CD14-positive monocyte (primary cell): ENCODE results near the gene PGLYRP2. TPM values are rescaled to one million over a fixed set of nuclear protein-coding genes. Genes with fewer than 3 reads are reported as not detected.

Source experiments
- DNase-seq, 3 donors: peaks; one replicate each; pipeline ENCODE4 v3.0.0-alpha.2; 2011 to 2022
- H2AFZ ChIP-seq: 2 replicates; pipeline ENCODE4 v1.6.0; 2012; ENCODE audit warnings: mild to moderate bottlenecking, low read depth, low read length, inconsistent platforms; ENCODE audit not compliant: insufficient read depth, poor library complexity, severe bottlenecking
- H3K27ac ChIP-seq, 2 donors: 1 replicate in 1 of 2; 2 replicates in 1 of 2; pipeline ENCODE4 v1.5.1; 2012 to 2013; ENCODE audit warnings: low read length in 2 of 2, control low read depth in 1 of 2, inconsistent platforms in 1 of 2, low read depth in 1 of 2, mild to moderate bottlenecking in 1 of 2
- H3K27me3 ChIP-seq, 2 donors: one replicate each; pipeline versions ENCODE4 v1.6.0 to v1.6.1; 2011 to 2013; ENCODE audit warnings: low read length in 2 of 2; ENCODE audit not compliant: control insufficient read depth in 2 of 2, insufficient read depth in 2 of 2
- H3K36me3 ChIP-seq, 2 donors: replicated peaks in 1 of 2; 1 replicate in 1 of 2; 2 replicates in 1 of 2; pipeline versions ENCODE4 v1.5.1 to v1.6.1; 2012 to 2013; ENCODE audit warnings: low read length in 2 of 2, control low read depth in 1 of 2, inconsistent platforms in 1 of 2, mild to moderate bottlenecking in 1 of 2; ENCODE audit not compliant: insufficient read depth in 2 of 2, control insufficient read depth in 1 of 2
- H3K4me1 ChIP-seq, 2 donors: 1 replicate in 1 of 2; 2 replicates in 1 of 2; pipeline versions ENCODE4 v1.5.1 to v1.6.1; 2012 to 2013; ENCODE audit warnings: low read length in 2 of 2, control low read depth in 1 of 2, inconsistent platforms in 1 of 2, mild to moderate bottlenecking in 1 of 2, moderate library complexity in 1 of 2; ENCODE audit not compliant: insufficient read depth in 2 of 2, control insufficient read depth in 1 of 2
- H3K4me2 ChIP-seq: replicated peaks from 2 replicates; pipeline ENCODE3; 2012; ENCODE audit warnings: low read length, moderate library complexity, mild to moderate bottlenecking; ENCODE audit not compliant: poor library complexity, severe bottlenecking; ENCODE audit errors: extremely low read depth
- H3K4me3 ChIP-seq, 3 experiments: fragments of 200-600 bp in 1 of 3; sonication (generic) in 1 of 3; replicated peaks in 1 of 3; 1 replicate in 2 of 3; 2 replicates in 1 of 3; pipeline ENCODE4 v1.5.1; 2011 to 2013; ENCODE audit warnings: low read length in 3 of 3, mild to moderate bottlenecking in 3 of 3, control low read depth in 2 of 3, low read depth in 2 of 3, inconsistent platforms in 1 of 3, moderate library complexity in 1 of 3
- H3K79me2 ChIP-seq: 2 replicates; pipeline ENCODE4 v1.6.0; 2012; ENCODE audit warnings: mild to moderate bottlenecking, control low read depth, inconsistent platforms, low read length, moderate library complexity; ENCODE audit not compliant: insufficient read depth
- H3K9ac ChIP-seq: 2 replicates; pipeline ENCODE4 v1.6.0; 2017; ENCODE audit warnings: low read length, mild to moderate bottlenecking; ENCODE audit not compliant: insufficient read depth, poor library complexity, severe bottlenecking
- H3K9me3 ChIP-seq, 2 donors: replicated peaks in 1 of 2; 1 replicate in 1 of 2; 2 replicates in 1 of 2; pipeline versions ENCODE4 v1.5.1 to v1.6.1; 2012 to 2013; ENCODE audit warnings: low read length in 2 of 2, control low read depth in 1 of 2; ENCODE audit not compliant: control insufficient read depth in 1 of 2, insufficient read depth in 1 of 2
- H4K20me1 ChIP-seq: 2 replicates; pipeline ENCODE4 v1.6.0; 2012; ENCODE audit warnings: mild to moderate bottlenecking, low read length, control low read depth, moderate library complexity; ENCODE audit not compliant: insufficient read depth
- H3K27ac Mint-ChIP-seq, 7 donors: one replicate each; pipeline ENCODE4 v1.8.0; 2020; ENCODE audit warnings: mild to moderate bottlenecking in 7 of 7, mixed read lengths in 7 of 7, moderate library complexity in 6 of 7, inconsistent platforms in 2 of 7
- H3K27me3 Mint-ChIP-seq, 3 donors: one replicate each; pipeline ENCODE4 v1.8.0; 2021 to 2022; ENCODE audit warnings: low read depth in 3 of 3, mild to moderate bottlenecking in 3 of 3, mixed read lengths in 3 of 3, moderate library complexity in 3 of 3, inconsistent platforms in 1 of 3
- H3K36me3 Mint-ChIP-seq, 2 donors: one replicate each; pipeline ENCODE4 v1.8.0; 2020; ENCODE audit warnings: mixed read lengths in 2 of 2, inconsistent platforms in 1 of 2, mild to moderate bottlenecking in 1 of 2
- H3K4me1 Mint-ChIP-seq: one replicate; pipeline ENCODE4 v1.8.0; 2020; ENCODE audit warnings: mild to moderate bottlenecking, mixed read lengths
- H3K4me3 Mint-ChIP-seq, 2 donors: one replicate each; pipeline ENCODE4 v1.8.0; 2020; ENCODE audit warnings: mild to moderate bottlenecking in 2 of 2, mixed read lengths in 2 of 2, moderate library complexity in 1 of 2
- H3K9me3 Mint-ChIP-seq, 7 donors: one replicate each; pipeline ENCODE4 v1.8.0; 2020 to 2022; ENCODE audit warnings: mixed read lengths in 7 of 7, mild to moderate bottlenecking in 6 of 7, moderate library complexity in 6 of 7, inconsistent platforms in 2 of 7
- WGBS: methylation state at CpG from one replicate; pipeline ENCODE4 v1.1.5; 2013; ENCODE audit warnings: missing lambda C conversion rate; ENCODE audit not compliant: insufficient coverage; 5-methylcytosine and 5-hydroxymethylcytosine counted together
- intact Hi-C, 2 donors: fragments of 100-400 bp; cut with micrococcal nuclease; formaldehyde crosslinking; loops; one replicate each; pipeline versions ENCODE4 v1.15.0 to v1.15.1; 2023
- polyA plus RNA-seq, 3 donors: library from polyadenylated mRNA; depleted of rRNA in 1 of 3; unstranded in 2 of 3; stranded (reverse) in 1 of 3; fragments of 300-500 nt in 2 of 3; fragments of >200 nt in 1 of 3; fragmentation: Illumina TruSeq in 2 of 3; gene quantifications; 1 replicate in 2 of 3; 2 replicates in 1 of 3; pipeline ENCODE4 v1.2.3, GENCODE V29; 2012 to 2021
- TF ChIP-seq, protein P1 (sequence below): fragments of 200-600 bp; IDR thresholded peaks from one replicate; pipeline ENCODE4 v1.8.0; 2022; ENCODE audit warnings: antibody characterized with exemption, mild to moderate bottlenecking

PGLYRP2 gene
- polyA plus RNA-seq, 3 donors: 0.03 to 0.32 (median 0.15) TPM

DNA sequence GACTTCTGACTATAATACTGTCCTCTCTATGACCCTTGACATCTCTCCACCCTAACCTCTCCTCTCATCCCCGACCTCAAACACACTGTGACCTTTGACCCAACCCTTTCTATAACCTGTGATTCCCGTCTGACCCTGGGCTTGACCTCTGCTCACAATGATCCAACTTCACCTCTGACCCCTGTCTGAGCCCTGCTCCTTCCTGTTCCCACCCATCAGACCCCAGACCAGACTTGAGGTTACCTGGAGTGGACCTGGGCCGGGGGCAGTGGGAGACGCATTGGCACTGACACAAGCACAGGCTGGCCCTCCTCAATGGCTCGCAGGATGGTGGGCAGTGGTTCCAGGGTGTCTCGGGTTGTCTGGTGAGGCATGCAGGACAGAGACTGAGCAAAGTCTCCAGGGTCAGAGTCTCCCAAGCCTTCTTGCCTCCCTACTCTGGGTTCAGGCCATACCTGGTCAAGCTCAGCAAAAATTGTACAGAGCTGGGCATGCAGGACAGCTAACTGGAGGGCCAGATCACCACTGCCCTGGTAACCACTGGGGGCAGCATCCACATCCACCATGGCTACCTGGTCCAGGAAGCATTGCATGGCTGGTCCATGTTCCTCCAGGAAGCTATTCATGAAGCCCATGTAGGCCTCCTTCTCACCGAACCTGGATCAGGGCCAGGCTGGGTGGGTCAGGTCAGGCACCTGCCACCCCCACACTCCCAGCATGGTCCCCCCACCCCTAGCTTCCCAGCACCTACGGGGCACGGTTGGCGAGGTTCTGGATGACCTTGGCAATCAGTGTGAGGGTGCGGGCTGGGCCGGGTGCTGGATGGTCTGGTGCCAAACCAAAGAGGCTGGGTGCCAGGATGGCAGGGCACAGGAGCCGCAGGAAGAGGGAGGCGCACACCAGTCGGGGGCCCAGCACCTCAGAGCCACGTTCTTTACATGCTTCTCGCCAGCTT, 25.1 kb downstream of the PGLYRP2 start:
- intact Hi-C loops: no loop called here
- Histone ChIP-seq H3K4me3 (no peak overlapping the region), H3K79me2 (no peaks in the 10 kb centered on the region), H4K20me1 (peaks cover 4% of the 10 kb centered on the region), H3K4me1 (peaks cover 6% of the 10 kb centered on the region in 2 donors), H3K9me3 (no peaks in the 10 kb centered on the region), H3K36me3 (peaks cover 49 to 66% of the 10 kb centered on the region in 2 donors), H3K9ac (no peak overlapping the region), H3K27me3 (no peaks in the 10 kb centered on the region), H3K4me2 (no peak overlapping the region), H2AFZ (no peak overlapping the region), H3K27ac (no peak overlapping the region)
- Mint-ChIP-seq H3K27me3 (peaks cover 0 to 1% (median 0%) of the 10 kb centered on the region in 3 donors), H3K4me3 (no peak overlapping the region), H3K4me1 (peaks cover 9% of the 10 kb centered on the region), H3K9me3 (peaks cover 0 to 9% (median 5%) of the 10 kb centered on the region in 7 donors), H3K27ac (peak overlapping the region in 3 of 7 donors; percentile 2 to 53 (median 26)), H3K36me3 (peaks cover 50 to 55% of the 10 kb centered on the region in 2 donors)
- TF ChIP-seq, protein P1, sequence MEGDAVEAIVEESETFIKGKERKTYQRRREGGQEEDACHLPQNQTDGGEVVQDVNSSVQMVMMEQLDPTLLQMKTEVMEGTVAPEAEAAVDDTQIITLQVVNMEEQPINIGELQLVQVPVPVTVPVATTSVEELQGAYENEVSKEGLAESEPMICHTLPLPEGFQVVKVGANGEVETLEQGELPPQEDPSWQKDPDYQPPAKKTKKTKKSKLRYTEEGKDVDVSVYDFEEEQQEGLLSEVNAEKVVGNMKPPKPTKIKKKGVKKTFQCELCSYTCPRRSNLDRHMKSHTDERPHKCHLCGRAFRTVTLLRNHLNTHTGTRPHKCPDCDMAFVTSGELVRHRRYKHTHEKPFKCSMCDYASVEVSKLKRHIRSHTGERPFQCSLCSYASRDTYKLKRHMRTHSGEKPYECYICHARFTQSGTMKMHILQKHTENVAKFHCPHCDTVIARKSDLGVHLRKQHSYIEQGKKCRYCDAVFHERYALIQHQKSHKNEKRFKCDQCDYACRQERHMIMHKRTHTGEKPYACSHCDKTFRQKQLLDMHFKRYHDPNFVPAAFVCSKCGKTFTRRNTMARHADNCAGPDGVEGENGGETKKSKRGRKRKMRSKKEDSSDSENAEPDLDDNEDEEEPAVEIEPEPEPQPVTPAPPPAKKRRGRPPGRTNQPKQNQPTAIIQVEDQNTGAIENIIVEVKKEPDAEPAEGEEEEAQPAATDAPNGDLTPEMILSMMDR: no peak
- no peak for DNase-seq
- WGBS: 94% methylated on average over 15 of the region's 17 CpGs

DNA sequence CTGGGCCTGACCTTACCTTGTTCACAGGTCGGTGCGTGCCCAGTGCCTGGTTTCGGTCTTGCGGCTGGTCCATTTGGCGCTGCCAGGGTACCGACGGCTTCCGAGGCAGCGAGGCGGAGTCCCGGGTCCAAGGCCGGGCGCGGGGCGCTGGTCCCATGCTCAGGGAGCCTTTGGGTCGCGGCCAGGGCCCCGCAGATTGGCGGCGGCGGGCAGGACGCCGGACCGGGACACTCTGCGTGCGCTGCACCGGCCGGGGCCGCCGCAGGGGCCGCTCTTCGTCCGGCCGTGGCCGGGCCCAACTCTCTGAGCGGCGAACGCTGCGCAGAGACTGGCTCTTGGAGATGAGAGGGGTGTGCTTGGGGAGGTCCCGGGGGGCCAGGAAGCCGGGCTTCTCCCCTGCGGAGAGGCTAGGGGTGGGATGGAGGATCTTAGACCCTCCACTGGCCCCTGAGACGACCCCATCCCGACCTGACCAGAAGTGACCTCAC, 26.2 kb downstream of the PGLYRP2 start:
- Histone ChIP-seq H3K27me3 (no peaks in the 10 kb centered on the region), H3K27ac (no peak overlapping the region), H3K36me3 (peaks cover 45 to 62% of the 10 kb centered on the region in 2 donors), H3K9me3 (no peaks in the 10 kb centered on the region), H4K20me1 (peaks cover 4% of the 10 kb centered on the region), H3K4me1 (peaks cover 11 to 12% of the 10 kb centered on the region in 2 donors), H3K9ac (no peak overlapping the region), H3K4me2 (no peak overlapping the region), H2AFZ (no peak overlapping the region), H3K79me2 (no peaks in the 10 kb centered on the region), H3K4me3 (no peak overlapping the region)
- intact Hi-C loops: no loop called here
- 99% methylated on average over 28 of the region's 44 CpGs for WGBS
- no peak for DNase-seq
- Mint-ChIP-seq H3K27me3 (peaks cover 0 to 1% (median 0%) of the 10 kb centered on the region in 3 donors), H3K36me3 (peaks cover 46% of the 10 kb centered on the region in 2 donors), H3K27ac (no peak overlapping the region), H3K4me3 (no peak overlapping the region), H3K4me1 (peaks cover 15% of the 10 kb centered on the region), H3K9me3 (peaks cover 0 to 8% (median 4%) of the 10 kb centered on the region in 7 donors)
- TF ChIP-seq, protein P1: no peak
